ENCODE measurements around the gene DOLPP1. TPM values are rescaled to one million over a fixed set of nuclear protein-coding genes. Genes with fewer than 3 reads are reported as not detected.

DOLPP1 gene
- total RNA-seq, 1 experiment from 2014 or later = 16.1 TPM

GRCh38 chr9:129079829-129080228 lies 1.1 kb upstream of the DOLPP1 start:
- intact Hi-C loops (cut with micrococcal nuclease; ENCODE audit: unreplicated experiment) = no loop called here
- DNase-seq = no peak
- TF ChIP-seq CTCF (IDR thresholded peaks at IDR 0.05; ENCODE audit: unreplicated experiment) = no peak

GRCh38 chr9:129080298-129080600 lies 662 bp upstream of the DOLPP1 start:
- no peak for TF ChIP-seq CTCF (IDR thresholded peaks at IDR 0.05; ENCODE audit: unreplicated experiment)
- peak overlapping the region; percentile 83 for H3K27ac Mint-ChIP-seq (ENCODE audit: unreplicated experiment)
- H3K4me3 Mint-ChIP-seq (ENCODE audit: low read depth, unreplicated experiment) = peak overlapping the region; percentile 79
- CTCF ChIA-PET = interaction anchor here (1.0 to 1.6 kb wide), 2 partner anchors 49 to 51 kb away, joined by 3 read pairs; no protein-coding TSS in a partner anchor
- H3K36me3 Mint-ChIP-seq (ENCODE audit: insufficient read depth, unreplicated experiment) = peaks cover 31% of the 10 kb centered on the region
- BruUV-seq (replicated peaks) = no TSS peak
- intact Hi-C loops (cut with micrococcal nuclease; ENCODE audit: unreplicated experiment) = no loop called here
- no peaks in the 10 kb centered on the region for H3K4me1 Mint-ChIP-seq (ENCODE audit: low read depth, unreplicated experiment)
- DNase-seq = no peak
- H3K27me3 Mint-ChIP-seq (ENCODE audit: unreplicated experiment) = no peaks in the 10 kb centered on the region
- no peaks in the 10 kb centered on the region for H3K9me3 Mint-ChIP-seq (ENCODE audit: low read depth, unreplicated experiment)

More at GRCh38 chr9:129079829-129080228, 1.1 kb upstream of the DOLPP1 start:
- peak overlapping the region; percentile 79 for H3K4me3 Mint-ChIP-seq (ENCODE audit: low read depth, unreplicated experiment)
- H3K36me3 Mint-ChIP-seq (ENCODE audit: insufficient read depth, unreplicated experiment) = peaks cover 31% of the 10 kb centered on the region
- H3K4me1 Mint-ChIP-seq (ENCODE audit: low read depth, unreplicated experiment) = no peaks in the 10 kb centered on the region
- BruUV-seq (replicated peaks) = no TSS peak
- H3K27ac Mint-ChIP-seq (ENCODE audit: unreplicated experiment) = no peak overlapping the region
- no peaks in the 10 kb centered on the region for H3K9me3 Mint-ChIP-seq (ENCODE audit: low read depth, unreplicated experiment)
- CTCF ChIA-PET = interaction anchor here (1.0 kb wide), 1 partner anchor 48 kb away, joined by 3 read pairs; no protein-coding TSS in a partner anchor
- no peaks in the 10 kb centered on the region for H3K27me3 Mint-ChIP-seq (ENCODE audit: unreplicated experiment)

GRCh38 chr9:129081388-129081904 lies 535 bp downstream of the DOLPP1 start:
- no peak overlapping the region for H3K27ac Mint-ChIP-seq (ENCODE audit: unreplicated experiment)
- intact Hi-C loops (cut with micrococcal nuclease; ENCODE audit: unreplicated experiment) = no loop called here
- H3K4me3 Mint-ChIP-seq (ENCODE audit: low read depth, unreplicated experiment) = peak overlapping the region; percentile 79
- BruUV-seq (replicated peaks) = TSS peak; percentile 56
- CTCF ChIA-PET = interaction anchor here (1.1 to 1.6 kb wide), 3 partner anchors 50 to 54 kb away, joined by 3 to 4 read pairs (median 3); partner anchors contain the start of gene SH3GLB2
- H3K27me3 Mint-ChIP-seq (ENCODE audit: unreplicated experiment) = no peaks in the 10 kb centered on the region
- no peaks in the 10 kb centered on the region for H3K4me1 Mint-ChIP-seq (ENCODE audit: low read depth, unreplicated experiment)
- peaks cover 31% of the 10 kb centered on the region for H3K36me3 Mint-ChIP-seq (ENCODE audit: insufficient read depth, unreplicated experiment)
- H3K9me3 Mint-ChIP-seq (ENCODE audit: low read depth, unreplicated experiment) = no peaks in the 10 kb centered on the region
- DNase-seq = no peak
- TF ChIP-seq CTCF (IDR thresholded peaks at IDR 0.05; ENCODE audit: unreplicated experiment) = no peak

- CTCF ChIA-PET = no interaction called here
- no TSS peak for BruUV-seq (replicated peaks)
- DNase-seq = no peak
- TF ChIP-seq CTCF (IDR thresholded peaks at IDR 0.05; ENCODE audit: unreplicated experiment) = no peak
- Mint-ChIP-seq H3K27ac (ENCODE audit: unreplicated experiment) (no peak overlapping the region), H3K4me3 (ENCODE audit: low read depth, unreplicated experiment) (no peak overlapping the region), H3K4me1 (ENCODE audit: low read depth, unreplicated experiment) (no peaks in the 10 kb centered on the region), H3K27me3 (ENCODE audit: unreplicated experiment) (no peaks in the 10 kb centered on the region), H3K36me3 (ENCODE audit: insufficient read depth, unreplicated experiment) (peaks cover 28% of the 10 kb centered on the region), H3K9me3 (ENCODE audit: low read depth, unreplicated experiment) (no peaks in the 10 kb centered on the region)
- intact Hi-C loops (cut with micrococcal nuclease; ENCODE audit: unreplicated experiment) = no loop called here
Observed at GRCh38 chr9:129084087-129084486, 3.2 kb downstream of the DOLPP1 start.
